Glomerular visceral epithelial cell (primary cell): ENCODE data around the gene FOXG1.

Source experiments
- DNase-seq: peaks from one replicate; pipeline ENCODE4 v3.0.0-alpha.2; 2016; ENCODE audit errors: extremely low spot score

FOXG1 gene

DNA sequence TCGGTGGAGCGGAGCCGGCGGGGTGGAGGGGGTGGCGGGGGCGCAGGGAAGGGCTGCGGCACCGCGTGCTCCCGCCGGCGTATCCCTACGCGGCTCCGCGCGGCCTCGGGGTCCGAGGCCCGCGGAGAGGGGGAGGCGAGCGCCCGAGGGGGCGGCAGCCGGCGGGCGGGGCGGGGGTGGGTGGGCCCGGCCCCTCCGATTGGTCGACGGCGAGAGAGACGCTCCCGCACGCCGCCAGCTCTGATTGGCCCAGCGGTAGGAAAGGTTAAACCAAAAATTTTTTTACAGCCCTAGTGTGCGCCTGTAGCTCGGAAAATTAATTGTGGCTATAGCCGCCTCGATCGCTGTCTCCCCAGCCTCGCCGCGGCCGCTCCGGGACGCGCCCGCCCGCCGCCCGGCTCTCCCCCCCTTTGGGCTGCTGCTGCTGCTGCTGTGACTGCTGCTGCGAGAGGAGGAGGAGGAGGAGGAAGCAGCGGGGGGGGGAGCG, at the start of gene FOXG1:
TSS of gene FOXG1 (plus strand) at position 319 of the 487 bp plus-strand sequence. CDS start 493 bp downstream, outside the sequence.
- peak; percentile 91 for DNase-seq

- no peak for DNase-seq
Observed at GRCh38 chr14:28719130-28719529, 47.5 kb upstream of the FOXG1 start.

- no peak for DNase-seq
Observed at GRCh38 chr14:28731358-28731757, 35.2 kb upstream of the FOXG1 start.

- peak; percentile 18 for DNase-seq
Observed at GRCh38 chr14:28742171-28742846, 24.3 kb upstream of the FOXG1 start.

DNA sequence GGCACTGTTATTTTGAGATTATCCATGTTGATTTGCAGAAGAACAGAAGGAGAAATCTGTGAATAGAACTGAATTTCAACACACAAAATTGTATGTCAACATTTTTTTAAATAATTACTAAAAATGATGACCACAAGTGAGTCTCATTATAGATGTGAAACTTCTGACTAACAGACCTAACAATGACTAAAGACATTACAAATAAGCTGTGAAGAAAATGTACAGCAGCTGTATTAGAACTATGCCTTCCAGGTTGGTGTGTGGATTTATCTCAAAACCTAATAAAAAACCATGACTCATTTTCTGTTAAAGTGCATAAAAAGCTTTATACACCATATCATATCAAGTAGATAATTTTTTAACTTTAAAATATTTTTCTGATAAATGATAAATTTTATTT, 22.5 kb upstream of the FOXG1 start:
- no peak for DNase-seq

DNA sequence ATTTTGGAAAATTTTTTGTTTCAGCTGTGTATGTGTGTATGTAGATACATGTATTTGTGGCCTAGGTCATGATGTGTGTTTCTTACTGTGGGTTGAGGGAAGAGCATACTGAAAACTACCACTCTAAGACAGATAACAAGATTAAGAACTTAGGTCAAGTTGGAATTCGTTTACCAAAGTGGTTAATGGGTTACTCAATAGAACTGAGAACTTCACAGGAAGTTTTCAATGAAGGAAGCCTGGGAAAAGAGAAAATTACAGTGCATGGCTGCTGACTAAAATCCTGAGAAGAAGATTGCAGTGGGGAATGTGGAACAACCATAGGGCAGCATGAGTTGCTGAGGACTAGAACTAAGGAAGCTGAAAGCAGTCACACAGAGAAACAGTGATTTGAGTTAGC, 21.4 kb upstream of the FOXG1 start:
- DNase-seq: no peak

- no peak for DNase-seq
Observed at GRCh38 chr14:28746247-28746646, 20.3 kb upstream of the FOXG1 start.

DNA sequence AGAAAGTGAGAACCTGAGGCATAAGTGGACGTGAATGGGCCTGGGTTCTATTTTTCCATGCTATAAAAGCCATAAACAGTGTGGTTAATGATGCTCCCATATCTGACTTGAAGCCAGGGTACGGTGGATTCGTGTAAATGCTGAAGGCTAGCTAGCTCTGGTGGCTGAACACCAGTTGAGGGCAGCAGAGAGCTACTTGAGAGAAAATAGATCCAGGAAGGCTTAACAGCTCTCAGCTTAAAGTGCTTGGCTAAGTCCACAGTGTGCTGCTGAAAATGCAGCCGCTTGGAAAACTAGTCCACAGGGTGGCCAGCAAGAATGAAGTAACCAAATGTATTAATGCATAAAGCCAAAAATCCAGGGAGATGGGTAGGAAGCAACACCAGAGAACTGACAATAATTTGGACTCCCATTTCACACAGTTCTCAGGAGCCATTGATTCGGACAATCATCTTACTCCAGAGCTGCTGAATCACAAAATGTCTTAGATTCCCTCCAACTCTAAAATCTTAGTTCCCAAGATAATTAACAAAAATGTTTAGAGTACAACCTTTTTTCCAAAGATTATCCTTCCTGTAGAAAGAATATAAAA, 15.0 kb upstream of the FOXG1 start:
- DNase-seq: peak; percentile 55

DNA sequence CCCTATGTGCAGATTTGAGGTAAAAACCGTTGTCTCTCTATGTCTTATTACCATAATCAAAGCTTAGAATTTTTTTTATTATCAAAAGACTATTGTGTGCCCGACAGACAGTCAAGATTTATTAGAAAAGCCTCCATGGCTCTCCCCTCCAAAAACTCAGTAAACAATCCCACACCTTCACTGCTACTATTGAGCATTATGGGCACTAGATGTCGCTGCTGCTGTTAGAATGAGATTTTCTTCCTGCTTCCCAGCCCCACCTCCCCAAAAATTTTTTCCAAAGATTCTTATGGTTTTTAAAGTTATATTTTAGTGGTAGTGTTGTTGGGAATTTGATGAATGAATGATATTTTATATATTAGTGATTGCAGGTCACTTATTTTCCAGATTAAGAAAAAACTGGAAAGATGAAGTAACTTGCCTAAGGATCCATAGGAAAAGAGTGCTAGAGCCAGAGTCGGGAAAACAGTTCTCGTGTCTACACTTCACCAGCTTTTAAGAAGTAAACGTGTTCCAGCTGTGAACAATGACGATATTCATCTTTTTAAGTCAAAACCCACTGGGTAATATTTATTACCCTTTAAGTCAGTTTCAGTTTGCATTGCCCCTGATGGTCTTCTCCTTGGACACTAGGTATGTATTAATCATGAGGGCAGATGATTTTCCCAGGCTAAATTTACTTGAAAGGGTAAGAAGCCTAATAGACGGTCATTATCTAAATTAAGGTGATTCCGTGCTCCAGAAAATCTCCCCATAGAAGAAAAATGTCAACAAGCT, 12.2 kb upstream of the FOXG1 start:
- DNase-seq: peak; percentile 57

- DNase-seq: no peak
Observed at GRCh38 chr14:28755198-28755815, 11.3 kb upstream of the FOXG1 start.

DNA sequence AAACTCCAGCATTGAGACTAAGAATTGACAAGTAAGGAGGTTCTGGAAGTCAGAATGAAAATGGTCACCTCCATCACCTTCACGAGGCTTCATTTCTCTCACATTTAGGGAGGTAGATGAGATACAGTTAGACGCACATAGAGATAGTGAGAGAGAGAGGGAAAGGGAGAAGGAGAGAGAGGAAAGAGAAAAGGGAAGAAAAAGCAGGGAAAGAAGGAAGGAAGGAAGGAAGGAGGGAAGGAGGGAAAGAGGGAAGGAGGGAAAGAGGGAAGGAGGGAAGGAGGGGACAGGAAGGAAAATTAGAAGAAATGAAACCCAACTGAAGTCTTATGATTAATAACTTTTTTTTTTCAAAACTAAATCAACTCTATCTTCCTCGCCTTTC, 10.7 kb upstream of the FOXG1 start:
- DNase-seq: no peak

DNA sequence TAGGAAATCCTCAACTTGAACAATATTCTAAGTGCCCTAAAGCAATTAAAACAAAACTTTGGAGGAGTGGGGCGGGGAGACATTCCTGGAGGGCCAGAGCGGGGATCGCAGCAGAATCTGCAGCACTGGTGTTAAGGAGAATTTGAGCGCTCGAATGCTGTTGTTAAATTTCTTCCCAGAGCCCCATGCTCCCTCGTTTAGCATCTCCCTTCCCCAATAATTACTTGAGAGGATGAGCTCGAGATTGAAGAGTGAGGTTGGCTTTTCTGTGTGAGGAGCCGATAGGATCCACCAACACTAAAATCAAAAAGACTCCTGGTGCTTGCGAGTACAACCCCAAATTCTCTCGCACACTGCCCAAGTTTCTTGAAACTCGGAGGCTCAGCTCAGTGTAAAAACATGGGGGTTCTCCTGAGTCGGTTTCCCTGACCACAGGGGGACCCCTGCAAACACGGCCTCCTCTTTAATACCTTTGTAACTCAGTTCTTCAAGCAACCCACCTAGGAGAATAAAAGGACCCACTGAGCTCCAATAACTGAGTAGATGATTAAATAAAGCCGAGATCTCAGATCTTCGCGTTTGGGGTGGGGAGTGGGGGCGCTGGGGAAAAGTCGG, 10.2 kb upstream of the FOXG1 start:
- DNase-seq: no peak

- DNase-seq: peak; percentile 51
Observed at GRCh38 chr14:28756884-28757570, 9.6 kb upstream of the FOXG1 start.

DNA sequence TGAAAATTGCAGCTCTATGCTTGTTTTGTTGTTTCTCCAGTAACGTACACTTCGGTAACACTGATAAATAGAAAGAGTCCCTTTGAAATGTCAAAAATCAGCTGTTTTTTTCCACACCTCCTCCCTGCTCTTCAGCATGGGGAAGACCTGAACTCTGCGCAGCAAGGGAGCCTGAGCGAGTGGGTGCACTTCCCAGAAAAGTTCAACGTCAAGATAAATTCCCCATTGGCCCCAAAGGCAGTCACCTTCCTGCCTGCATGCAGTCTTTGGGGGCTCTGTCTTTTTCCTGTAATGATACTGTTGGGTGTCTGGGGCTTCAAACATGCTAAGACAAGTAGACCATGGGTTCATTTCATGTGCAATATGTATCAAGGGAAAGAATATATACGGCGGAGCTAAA, 8.8 kb upstream of the FOXG1 start:
- DNase-seq: no peak

- no peak for DNase-seq
Observed at GRCh38 chr14:28758253-28758884, 8.2 kb upstream of the FOXG1 start.

GRCh38 chr14:28758885-28759652, 7.5 kb upstream of the FOXG1 start:
- peak; percentile 20 for DNase-seq

- DNase-seq: no peak
Observed at GRCh38 chr14:28759653-28760313, 6.8 kb upstream of the FOXG1 start.

DNA sequence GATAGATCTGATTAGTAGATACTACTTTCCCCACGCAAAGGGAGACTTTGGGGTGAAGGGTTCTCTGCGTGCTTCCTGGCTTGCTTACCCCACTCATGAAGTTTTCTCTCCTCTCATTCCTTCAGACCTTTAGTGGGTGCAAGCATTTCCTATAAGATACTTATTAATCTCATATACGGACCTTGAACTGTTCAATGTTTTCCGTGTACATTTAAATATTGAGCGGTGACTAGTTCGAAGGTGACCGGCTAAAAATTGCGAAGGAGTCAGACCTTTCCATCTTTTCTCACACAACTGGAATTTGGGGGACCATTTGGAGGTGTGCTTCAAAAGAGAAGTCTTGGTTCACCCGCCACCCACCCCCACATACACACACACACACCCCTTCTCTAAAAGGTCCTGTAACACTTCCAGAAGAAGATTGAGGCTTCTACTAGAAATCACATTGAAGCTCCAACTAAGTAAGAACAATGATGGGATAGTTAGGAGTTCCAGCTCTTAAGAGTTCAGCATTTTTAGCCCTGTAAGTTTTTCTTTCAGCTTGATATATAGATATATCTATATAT, 6.1 kb upstream of the FOXG1 start:
- no peak for DNase-seq
